HG02938 (cell line): ENCODE data around the gene HNRNPM.

Experiments used
- ATAC-seq: cut with Tn5 transposase; IDR thresholded peaks from one replicate; pipeline ENCODE4 v1.9.1; 2021; ENCODE audit warnings: mild to moderate bottlenecking, moderate library complexity; ENCODE audit not compliant: unreplicated experiment

HNRNPM gene

GRCh38 chr19:8537099-8537498, 92.3 kb downstream of the HNRNPM start:
- no peak for ATAC-seq
